Measurements from ENCODE around the gene ICE2.

Gene ICE2, protein sequence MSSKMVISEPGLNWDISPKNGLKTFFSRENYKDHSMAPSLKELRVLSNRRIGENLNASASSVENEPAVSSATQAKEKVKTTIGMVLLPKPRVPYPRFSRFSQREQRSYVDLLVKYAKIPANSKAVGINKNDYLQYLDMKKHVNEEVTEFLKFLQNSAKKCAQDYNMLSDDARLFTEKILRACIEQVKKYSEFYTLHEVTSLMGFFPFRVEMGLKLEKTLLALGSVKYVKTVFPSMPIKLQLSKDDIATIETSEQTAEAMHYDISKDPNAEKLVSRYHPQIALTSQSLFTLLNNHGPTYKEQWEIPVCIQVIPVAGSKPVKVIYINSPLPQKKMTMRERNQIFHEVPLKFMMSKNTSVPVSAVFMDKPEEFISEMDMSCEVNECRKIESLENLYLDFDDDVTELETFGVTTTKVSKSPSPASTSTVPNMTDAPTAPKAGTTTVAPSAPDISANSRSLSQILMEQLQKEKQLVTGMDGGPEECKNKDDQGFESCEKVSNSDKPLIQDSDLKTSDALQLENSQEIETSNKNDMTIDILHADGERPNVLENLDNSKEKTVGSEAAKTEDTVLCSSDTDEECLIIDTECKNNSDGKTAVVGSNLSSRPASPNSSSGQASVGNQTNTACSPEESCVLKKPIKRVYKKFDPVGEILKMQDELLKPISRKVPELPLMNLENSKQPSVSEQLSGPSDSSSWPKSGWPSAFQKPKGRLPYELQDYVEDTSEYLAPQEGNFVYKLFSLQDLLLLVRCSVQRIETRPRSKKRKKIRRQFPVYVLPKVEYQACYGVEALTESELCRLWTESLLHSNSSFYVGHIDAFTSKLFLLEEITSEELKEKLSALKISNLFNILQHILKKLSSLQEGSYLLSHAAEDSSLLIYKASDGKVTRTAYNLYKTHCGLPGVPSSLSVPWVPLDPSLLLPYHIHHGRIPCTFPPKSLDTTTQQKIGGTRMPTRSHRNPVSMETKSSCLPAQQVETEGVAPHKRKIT

DNA sequence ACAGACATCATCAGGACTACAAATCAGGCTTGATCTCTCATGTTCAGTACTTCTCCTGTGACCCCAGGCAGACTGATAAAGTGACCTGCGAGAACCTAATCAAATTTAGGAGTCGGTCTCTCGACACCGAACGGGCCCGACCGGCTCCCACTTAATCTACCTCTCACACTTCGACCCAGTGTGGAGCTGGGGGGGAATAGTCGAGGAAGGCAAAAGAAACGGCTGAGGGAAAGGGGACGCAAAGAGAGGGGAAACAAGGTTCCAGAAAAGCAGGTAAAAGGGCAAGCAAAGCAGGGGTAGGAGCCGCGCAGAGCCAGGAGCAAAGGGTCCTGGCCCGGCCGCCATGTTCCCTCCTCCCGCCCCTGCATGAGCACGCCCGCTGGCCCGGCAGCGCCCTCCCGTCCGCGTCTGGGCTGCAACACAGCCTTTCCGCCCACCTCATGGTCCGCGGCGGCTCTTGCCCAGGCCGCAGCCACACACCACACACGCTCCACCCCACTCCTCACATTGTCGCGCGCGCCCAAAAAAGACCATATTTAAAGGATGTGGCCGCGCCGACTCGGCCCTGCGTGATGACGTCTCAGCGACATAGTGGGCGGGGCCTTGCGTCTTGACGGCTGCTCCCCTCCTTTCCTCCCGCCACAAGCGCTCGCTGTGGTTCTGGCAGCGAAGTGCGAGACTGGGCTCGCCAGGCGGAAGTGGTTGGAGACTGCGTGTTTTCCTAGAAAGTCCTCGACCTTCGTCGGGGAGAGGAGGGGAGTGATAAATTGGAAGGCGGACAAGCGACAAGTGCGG lies at the start of gene ICE2:
ICE2 (minus strand) TSS at position 577 of the 795 bp plus-strand sequence. CDS start 1,165 bp downstream, outside the sequence.
- H3K4me3 ChIP-seq (replicated peaks; ENCODE audit: low read depth, low read length), result peak within 1 kb of the TSS; percentile 59
- DNase-seq (ENCODE audit: extremely low read depth, low read depth), result peak; percentile 79
- TF ChIP-seq, protein P1, sequence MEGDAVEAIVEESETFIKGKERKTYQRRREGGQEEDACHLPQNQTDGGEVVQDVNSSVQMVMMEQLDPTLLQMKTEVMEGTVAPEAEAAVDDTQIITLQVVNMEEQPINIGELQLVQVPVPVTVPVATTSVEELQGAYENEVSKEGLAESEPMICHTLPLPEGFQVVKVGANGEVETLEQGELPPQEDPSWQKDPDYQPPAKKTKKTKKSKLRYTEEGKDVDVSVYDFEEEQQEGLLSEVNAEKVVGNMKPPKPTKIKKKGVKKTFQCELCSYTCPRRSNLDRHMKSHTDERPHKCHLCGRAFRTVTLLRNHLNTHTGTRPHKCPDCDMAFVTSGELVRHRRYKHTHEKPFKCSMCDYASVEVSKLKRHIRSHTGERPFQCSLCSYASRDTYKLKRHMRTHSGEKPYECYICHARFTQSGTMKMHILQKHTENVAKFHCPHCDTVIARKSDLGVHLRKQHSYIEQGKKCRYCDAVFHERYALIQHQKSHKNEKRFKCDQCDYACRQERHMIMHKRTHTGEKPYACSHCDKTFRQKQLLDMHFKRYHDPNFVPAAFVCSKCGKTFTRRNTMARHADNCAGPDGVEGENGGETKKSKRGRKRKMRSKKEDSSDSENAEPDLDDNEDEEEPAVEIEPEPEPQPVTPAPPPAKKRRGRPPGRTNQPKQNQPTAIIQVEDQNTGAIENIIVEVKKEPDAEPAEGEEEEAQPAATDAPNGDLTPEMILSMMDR (IDR thresholded peaks at IDR 0.05; ENCODE audit: low read depth, low read length, missing control alignments), result no peak

DNA sequence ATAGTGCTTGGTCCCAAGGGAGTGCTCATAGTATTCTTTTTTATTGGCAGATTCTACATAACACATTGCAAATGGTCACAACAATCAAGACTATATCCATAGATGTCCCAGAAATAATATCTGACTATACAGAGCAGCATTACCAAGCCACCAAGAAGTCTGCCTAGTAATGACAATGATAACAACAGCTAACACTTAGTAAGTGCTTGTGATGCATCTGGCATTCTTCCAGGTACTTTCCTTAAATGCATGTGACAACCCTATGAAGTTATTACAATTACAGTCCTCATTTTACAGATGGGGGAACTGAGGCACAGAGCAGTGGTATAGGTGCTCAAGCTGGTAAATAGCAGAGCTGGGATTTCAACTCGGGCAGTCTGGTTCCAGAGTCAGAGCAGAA lies 49.6 kb upstream of the ICE2 start:
- H3K4me3 ChIP-seq (replicated peaks; ENCODE audit: low read depth, low read length), result no peak overlapping the region
- TF ChIP-seq, protein P1 (IDR thresholded peaks at IDR 0.05; ENCODE audit: low read depth, low read length, missing control alignments), result no peak
- DNase-seq (ENCODE audit: extremely low read depth, low read depth), result no peak

DNA sequence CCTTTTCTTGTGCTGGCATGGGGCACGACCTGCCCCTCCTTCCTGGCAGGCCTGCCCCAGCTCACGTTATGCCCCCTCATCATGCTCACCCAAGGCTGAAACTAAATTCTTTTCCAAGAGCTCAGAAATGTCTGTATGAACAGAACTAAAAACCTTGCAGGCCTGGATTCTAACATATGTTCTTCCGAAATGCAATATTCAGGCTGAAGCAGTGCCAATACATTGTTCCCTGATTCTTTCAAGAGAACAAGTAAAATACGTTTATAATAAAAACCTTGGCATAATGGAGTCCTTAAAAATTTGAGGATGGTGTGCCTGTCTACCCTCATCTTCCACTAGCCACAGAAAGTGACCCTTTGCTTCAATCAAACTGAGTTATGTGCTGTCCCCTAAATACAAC lies 48.5 kb upstream of the ICE2 start:
- no peak overlapping the region for H3K4me3 ChIP-seq (replicated peaks; ENCODE audit: low read depth, low read length)
- TF ChIP-seq, protein P1 (IDR thresholded peaks at IDR 0.05; ENCODE audit: low read depth, low read length, missing control alignments), result no peak
- no peak for DNase-seq (ENCODE audit: extremely low read depth, low read depth)

DNA sequence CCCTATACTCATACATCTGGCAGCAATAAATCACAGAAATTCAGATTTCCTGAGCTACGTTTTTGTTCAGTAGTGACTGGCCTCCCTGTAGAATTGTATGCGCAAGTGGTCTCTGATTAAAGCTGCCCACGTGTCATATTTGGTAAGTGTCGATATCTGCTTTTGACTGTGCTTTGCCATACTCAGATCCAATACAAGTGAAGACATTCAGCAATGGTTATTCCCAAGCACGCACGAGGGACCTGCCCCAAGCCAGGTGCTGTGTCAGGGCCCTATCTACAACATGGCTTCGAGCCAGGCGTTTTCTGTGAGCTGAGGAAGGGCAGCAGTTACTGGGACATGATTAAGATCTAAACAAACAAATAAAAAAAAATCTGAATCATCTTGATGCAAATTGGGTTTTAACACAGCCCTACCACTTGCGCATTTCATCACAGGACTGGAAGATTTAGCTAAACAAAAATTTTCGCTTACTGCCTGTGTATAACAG lies 47.2 kb upstream of the ICE2 start:
- no peak for DNase-seq (ENCODE audit: extremely low read depth, low read depth)
- TF ChIP-seq, protein P1 (IDR thresholded peaks at IDR 0.05; ENCODE audit: low read depth, low read length, missing control alignments), result no peak

DNA sequence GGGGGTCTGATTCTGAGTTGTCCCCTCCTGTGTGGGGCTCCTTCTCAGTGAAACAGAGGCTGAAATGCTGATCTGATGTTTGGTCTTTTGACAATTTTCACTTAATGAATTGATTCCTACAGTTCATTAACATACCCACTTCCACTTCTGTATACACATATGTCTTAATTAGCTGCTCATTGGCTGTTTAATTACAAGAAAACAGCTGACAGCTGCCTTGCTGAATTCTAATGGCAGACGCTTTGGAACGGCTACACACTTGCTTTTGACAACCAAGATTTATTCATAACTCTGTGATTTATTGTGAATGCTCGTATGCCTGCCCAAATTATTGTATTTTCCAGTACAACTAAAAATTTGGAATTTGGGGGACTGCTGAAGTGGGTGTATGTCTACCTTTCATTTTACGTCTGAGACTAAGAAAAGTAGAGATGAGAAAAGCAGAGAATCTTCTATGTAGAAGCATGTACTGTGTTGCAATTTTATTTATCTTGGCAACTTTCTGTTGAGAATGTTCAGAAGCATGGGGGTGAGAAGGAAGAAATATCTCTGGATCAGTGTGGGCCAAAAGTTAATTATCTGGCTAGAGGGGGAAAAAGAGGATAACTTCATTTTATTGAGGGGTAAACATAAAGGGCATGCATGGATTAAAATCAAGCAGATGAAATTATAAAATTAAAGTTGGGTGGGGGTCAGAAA lies 46.5 kb upstream of the ICE2 start:
- TF ChIP-seq, protein P1 (IDR thresholded peaks at IDR 0.05; ENCODE audit: low read depth, low read length, missing control alignments), result no peak
- no peak for DNase-seq (ENCODE audit: extremely low read depth, low read depth)
- H3K4me3 ChIP-seq (replicated peaks; ENCODE audit: low read depth, low read length), result no peak overlapping the region

More for the DNA sequence above, 47.2 kb upstream of the ICE2 start:
- no peak overlapping the region for H3K4me3 ChIP-seq (replicated peaks; ENCODE audit: low read depth, low read length)

Data from HFF-Myc (cell line).